Putamen (tissue), 1 donor: Measurements from ENCODE around the gene ADGRE2.
"Not testable (repeated sequence)": the region's sequence is repeated elsewhere in the genome, so short reads cannot be mapped to it uniquely, and the experiment has no call there.

ENCODE experiments used
- DNase-seq: peaks from one replicate; pipeline ENCODE4 v3.0.0-alpha.2; 2016; ENCODE audit warnings: low spot score

The ADGRE2 gene

DNA sequence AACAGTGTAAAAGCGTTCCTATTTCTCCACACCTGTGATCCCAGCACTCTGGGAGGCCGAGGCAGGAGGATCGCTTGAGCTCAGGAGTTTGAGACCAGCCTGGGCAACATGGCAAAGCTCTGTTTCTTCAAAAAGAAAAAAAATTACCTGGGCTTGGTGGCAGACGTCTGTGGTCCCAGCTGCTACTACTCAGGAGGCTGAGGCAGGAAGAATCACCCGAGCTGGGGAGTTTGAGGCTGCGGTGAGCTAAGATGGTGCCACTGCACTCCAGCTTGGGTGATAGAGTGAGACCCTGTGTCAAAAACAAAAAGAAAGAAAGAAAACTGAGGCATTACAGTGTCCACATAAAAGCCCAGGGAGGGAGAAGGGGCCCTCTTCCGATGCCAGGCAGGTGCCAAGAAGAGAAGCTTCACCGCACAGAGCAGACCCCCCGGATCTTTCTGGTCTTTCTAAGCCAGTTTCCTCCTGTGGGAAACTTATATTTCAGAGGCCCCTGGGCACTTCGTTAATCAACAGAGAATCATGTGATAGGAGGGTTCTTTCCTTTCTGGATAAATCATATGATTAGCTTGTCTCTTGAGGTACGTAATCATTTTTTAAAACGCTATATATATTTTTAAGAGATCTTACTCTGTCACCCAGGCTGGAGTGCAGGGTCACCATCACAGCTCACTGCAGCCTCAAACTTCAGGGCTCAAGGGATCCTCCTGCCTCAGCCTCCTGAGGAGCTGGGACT lies at the start of gene ADGRE2:
Gene ADGRE2 (minus strand): TSS at position 451 of the 736 bp plus-strand sequence. CDS start 1,804 bp downstream, outside the sequence.
- not testable (repeated sequence) for DNase-seq

DNA sequence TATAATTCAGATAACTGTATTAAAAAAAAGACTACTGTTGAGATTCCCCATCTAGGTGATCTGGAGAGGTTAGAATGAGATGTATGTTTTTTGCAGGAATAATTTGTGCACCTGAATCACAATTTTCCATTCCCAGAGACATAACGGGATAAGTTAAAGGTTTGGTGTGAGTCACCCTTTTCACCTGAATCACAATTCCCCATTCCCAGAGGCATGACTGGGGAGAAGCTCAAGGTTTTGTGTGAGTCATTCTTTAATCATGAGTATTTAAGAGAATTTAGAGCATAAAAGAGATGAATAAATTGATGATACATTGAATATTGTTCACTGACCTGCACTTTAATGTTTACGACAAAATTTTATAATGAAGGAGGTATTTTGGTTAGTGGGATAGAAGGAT lies 47.6 kb upstream of the ADGRE2 start:
- no peak for DNase-seq

DNA sequence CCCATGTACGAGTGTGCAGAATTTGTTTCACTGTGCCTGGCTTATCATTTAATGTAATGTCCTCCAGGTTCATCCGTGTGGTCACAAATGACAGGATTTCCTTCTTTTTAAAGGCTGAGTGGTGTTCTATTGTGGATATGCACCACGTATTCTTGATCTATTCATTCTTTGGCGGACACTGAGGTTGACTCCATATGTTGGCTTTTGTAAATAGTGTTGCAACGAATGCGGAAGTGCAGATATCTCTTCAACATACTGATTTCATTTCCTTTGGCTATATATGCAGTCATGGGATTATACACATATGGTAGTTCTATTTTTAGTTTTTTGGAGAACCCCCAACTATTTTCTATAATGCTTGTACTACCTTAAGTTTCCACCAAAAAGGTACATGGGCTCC lies 43.6 kb upstream of the ADGRE2 start:
- no peak for DNase-seq

DNA sequence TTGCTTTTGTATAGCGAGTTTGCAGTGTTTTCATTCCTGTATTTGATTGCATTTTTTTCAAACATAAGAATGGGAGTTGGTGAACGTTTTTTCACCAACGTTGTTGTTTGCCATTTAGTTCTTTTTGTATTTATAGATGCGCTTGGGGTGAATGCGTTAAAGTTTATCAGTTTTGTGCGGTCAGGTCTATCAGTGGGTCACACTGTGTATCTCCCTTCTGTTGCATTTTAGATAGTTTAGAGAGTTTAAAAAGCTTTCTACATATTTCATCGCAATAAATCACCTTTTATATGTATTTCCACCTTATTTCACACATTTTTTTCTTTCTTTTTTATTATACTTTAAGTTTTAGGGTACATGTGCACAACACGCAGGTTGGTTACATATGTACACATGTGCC lies 40.2 kb upstream of the ADGRE2 start:
- no peak for DNase-seq

DNA sequence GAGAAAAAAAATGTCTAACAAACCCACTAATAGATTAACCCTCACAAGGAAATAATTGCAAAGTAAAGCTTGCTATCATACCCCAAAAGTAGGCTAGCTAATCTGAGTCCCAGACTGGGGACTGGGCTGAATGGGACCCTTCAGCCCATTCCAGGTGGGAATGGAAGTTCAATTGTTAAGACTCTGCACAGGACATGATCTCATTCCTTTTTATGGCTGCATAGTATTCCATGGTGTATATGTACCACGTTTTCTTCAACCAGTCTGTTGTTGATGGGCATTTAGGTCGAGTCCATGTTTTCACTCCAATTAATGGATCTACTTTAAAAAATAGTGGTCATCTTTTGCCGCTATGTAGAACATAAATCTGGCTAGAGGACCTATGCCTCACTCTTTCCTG lies 38.7 kb upstream of the ADGRE2 start:
- DNase-seq: no peak

DNA sequence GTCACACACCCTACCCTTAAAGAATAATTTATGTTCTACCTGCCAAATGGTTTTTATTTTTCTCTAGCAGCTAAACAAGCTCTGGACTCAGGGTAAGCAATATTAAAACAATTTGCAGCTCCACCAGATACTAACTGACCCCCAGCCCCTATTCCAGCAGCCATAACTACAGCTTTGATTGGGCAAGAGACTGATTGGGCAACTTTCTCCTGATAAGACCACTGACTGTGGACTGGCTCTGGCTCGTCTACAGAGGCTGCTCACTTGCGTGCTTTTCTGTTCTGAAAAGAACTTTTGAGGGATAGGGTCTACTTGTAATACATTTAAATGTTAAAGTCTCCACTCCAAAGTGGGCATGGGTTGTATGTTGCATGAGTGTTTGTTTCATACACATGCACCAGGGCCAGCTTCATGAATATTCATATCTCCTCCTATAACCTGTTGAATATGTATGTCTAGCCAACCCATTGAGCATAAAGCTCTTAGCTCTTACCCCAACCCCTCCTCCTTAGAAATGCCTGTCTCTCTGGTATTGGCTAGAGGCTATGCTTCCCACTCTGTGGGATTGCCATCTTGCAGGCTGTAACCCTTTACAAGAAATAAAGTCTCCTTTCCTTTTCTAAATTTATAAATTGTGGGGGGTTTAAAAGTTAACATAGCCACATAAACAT lies 36.8 kb upstream of the ADGRE2 start:
- DNase-seq: no peak

DNA sequence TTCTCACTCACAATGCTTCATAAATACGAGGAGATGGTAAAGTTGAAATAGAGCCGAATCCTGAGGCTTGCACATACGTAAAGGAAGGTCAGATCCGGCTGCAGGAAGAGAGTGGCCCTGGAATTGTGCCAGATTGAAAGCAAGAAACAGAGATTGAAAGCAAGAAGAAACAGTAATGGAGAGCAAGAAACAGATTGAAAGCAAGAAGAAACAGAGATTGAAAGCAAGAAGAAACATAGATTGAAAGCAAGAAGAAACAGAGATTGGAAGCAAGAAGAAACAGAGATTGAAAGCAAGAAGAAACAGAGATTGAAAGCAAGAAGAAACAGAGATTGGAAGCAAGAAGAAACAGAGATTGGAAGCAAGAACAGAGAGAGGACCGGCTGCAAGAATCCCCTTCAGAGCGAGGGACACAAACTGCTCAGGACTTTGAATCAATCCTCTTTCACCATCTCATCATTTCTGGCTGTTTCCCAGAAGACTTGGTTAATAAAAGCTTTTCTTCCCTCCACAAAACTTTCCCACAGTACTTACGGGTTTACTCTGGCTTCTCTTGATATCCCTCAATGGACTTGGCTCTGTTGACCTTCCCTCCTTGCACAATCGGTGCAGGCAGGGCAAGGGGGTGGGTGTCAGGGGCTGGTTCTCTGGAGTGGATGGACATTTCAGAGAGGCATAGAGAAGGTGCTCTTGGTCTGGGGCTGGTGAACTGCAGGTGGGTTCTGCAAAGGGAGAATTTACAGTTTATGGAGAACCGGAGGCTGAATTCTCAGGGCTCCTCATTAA lies 31.1 kb upstream of the ADGRE2 start:
- DNase-seq: no peak

DNA sequence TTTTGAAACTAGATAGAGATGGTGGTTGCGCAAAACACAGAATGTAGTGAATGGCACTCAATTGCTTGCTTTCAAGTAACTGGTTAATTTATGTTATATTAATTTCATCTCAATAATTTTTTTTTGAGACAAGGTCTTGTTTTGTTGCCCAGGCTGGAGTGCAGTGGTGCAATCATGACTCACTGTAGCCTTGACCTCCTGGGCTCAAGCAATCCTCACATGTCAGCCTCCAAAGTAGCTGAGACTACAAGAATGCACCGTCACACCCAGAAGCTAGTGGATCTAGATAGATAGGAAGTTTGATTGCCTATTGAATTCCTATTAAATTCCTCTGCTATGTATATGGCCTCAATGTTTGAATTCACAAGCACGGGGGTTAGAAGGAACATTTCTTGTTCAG lies 26.4 kb upstream of the ADGRE2 start:
- DNase-seq: no peak

DNA sequence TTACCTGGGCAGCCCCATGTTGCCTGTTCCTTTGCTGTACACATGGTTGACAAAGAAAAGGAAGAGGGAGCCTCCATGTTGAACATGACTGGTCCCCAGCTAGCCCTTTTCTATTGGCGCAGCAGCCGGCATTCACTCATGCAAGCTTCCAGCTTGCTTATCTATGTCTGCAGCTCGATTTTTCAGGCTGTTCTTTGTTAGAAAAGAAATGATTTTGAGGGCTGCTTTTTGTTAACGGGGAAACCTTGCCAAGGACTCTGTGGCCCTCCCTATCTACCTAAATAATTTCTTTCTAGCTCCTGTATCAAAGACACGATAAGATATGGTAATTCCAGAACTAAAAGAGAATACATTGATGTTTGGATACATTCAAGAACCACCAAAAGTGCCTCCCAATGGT lies 20.4 kb upstream of the ADGRE2 start:
- DNase-seq: no peak

DNA sequence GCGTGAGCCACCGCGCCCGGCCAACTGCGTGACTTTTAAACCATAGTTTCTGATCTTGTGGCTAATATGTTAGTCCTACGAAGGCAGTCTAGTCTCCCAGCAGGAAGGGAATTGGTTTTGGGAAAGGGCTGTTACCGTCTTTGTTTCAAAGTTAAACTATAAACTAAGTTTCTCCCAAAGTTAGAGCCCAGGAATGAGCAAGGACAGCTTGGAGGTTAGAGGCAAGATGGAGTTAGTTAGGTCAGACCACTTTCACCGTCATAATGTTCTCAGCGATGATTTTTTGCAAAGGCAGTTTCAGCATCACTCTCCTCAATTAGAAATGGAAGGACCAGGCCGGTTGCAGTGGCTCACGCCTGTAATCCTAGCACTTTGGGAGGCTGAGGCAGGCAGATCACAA lies 17.7 kb upstream of the ADGRE2 start:
- DNase-seq: no peak

DNA sequence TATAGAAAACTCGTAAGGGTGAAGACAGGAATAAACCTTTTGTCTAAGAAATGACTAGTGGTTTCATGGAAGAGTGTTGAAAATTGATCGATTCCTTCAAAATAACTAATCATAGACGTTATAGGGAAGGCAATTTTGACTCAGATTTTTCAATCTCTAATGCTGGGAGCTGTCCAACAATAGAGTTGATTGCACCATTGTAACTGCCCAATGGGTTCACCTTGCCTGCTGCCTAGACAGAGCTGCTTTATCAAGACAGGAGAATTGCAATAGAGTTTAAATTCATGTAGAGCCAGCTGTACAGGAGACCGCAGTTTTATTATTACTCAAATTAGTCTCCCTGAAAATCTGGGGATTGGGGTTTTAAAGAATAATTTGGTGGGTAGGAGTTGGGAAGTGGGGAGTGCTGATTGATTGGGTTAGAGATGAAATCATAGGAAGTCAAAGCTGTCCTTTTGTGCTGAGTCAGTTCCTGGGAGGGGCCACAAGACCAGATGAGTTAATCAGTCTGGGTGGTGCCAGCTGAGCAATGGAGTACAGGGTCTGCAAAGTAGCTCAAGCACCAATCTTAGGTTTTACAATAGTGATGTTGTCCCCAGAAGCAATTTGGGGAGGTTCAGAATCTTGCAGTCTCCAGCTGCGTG lies 16.8 kb upstream of the ADGRE2 start:
- DNase-seq: no peak

DNA sequence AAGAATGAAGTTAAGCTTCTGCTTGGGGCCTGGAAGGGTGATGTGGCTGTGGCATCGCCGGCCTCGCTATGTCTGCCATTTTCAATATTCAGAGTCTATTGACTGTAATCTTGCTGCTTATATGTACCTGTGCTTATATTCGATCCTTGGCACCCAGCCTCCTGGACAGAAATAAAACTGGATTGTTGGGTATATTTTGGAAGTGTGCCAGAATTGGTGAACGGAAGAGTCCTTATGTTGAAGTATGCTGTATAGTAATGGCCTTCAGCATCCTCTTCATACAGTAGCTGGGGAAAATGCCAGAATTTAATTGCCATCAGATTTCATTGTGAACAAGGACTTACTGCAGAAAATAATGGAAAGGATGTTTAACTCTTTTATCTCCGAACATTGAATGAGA lies 13.9 kb upstream of the ADGRE2 start:
- not testable (repeated sequence) for DNase-seq

DNA sequence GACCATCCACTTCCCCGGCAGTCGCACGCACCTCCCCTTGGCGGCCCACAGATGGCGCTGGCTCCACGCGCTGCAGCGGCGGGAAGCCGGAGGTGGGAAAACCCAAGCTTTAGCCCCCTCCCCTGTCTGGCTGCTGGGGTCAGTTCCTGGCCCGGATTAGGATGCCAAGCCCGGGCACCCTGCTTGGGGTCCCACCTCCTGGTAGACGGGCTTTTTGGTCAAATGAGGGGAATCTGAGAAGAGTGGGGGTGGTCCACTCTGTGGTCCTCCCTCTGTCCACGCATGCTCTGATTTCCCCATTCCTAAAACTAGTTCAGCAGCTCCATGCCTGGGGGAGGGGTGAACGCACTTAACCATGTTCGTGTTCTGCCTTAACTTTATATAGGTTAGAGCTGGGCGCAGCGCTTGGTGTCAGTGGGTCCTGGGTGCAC lies 8.1 kb upstream of the ADGRE2 start:
- no peak for DNase-seq

DNA sequence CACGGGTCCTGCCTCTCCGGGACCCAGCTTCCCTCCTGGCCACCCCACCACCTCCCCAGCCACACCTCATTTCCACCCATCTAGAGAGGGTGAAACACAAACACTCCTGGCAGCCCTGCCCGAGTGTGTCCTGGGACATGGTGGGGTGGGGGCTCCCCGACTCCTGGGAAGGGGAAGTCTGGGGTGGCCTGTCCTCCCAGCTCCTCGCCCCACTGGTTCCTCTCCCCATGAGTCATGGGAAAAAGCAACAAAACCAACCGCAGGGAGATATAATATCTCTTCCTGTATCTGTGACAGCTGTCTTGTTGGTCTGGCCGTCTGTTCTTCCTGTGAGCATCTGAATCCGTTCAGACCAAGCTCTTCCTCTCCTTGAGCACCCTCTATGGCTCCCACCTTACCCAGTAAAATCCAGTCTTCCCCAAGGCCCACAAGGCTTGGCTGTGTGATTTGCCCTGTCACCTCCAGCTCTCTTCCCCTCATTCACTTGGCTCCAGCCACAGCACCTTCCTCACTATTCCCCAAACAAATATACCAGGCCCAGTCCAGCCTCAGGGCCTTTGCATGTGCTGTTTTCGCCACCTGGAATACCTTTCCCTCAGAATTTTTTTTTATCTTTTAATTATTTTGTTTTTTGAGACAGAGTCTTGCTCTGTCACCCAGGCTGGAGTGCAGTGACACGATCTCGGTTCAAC lies 6.9 kb upstream of the ADGRE2 start:
- peak; percentile 11 for DNase-seq

DNA sequence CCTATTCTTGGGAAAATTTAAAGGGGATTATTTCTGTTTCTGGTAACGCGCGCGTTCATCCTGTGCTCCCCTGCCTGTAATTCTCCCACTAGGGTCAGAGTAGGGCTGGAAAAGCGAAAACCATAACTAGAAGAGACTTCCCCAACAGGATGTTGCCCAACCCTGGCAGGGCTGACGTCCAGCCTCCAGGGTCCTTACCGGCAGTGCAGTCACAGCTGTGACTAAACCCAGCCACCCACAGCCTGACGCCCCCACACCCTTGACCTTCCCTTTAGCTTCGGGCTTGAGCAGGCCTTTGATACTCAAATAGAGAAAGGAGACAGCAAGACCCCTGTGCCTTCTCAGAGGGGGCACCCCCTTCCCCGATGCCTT lies 6.4 kb upstream of the ADGRE2 start:
- DNase-seq: peak; percentile 15

DNA sequence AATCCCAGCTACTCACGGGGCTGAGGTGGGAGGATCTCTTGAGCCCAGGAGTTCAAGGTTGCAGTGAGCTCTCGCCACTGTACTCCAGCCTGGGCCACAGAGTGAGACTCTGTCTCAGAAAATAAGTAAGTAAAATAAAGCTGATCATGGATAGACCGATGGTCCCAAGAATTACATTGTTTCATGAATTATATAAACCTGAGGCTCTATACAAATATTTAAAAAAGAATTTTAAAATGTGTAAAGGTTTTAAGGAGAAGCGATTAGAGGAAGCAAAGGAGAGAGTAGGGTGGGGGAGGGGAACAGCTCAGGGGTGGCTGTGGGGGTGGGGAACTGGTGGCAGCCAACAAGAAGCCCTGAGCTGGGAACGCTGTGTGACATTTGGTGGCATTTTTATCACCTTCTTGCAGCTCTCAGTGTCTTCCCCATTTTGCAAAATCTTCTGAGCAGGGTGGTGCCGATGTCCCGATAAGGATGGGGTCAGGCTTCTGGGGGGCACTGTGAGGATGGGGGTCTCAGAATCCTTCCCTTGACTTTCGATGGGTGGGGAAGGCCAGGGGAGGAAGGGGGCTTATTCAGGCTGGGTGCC lies 5.1 kb upstream of the ADGRE2 start:
- DNase-seq: not testable (repeated sequence)

DNA sequence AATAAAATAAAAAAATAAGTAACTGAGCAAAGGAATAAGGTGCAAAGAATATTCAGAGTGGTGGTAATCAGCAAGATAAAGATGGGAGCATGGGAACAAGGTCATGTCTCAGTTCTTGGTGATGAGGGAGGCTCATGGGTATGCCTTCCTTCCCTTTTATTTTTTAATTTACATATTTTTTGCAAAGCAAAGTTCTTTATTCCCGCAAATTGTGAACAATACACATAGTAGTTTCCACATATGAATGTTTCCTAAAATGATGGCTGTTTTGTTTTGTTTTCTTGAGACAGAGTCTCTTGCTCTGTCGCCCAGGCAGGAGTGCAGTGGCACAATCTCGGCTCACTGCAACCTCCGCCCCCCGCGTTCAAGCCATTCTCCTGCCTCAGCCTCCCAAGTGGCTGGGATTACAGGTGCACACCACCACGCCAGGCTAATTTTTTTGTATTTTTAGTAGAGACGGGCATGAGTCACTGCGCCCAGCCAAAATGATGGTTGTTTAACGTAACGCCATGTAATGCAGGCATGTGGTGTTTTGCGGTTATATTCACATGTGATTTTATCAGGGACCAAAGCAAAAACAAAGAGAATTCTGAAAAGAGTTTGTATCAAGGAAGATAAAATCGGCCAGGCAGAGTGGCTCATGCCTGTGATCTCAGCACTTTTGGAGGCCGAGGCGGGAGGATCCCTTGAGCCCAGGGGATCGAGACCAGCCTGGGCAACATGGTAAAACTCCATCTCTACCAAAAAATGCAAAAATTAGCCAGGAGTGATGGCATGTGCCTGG lies 4.5 kb upstream of the ADGRE2 start:
- no peak for DNase-seq

DNA sequence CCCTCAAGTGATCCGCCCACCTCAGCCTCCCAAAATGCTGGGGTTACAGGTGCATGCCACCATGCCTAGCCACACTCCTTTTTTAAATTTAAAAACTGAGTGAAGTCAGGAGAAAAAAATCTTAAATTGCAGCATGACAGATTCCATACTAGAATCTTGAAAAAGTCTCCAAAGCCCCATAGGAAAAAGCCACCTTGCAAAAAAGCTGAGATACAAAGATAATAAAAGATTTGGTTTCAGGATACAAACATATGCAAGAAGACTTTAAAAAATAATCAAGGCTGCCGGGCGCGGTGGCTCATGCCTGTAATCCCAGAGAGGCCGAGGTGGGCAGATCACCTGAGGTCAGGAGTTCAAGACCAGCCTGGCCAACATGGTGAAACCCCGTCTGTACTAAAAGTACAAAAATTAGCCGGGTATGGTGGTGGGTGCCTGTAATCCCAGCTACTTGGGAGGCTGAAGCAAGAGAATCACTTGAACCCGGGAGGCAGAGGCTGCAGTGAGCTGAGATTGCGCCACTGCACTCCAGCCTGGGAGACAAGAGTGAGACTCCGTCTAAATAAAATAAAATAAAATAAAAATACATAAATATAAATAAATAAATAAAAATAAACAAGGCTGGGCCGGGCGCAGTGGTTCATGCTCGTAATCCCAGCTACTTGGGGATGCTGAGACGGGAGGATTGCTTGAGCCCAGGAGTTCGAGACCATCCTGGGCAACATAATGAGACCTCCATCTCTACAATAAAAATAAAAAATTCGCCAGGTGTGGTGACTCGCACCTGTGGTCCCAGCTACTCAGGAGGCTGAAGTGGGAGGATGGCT lies 3.6 kb upstream of the ADGRE2 start:
- not testable (repeated sequence) for DNase-seq

DNA sequence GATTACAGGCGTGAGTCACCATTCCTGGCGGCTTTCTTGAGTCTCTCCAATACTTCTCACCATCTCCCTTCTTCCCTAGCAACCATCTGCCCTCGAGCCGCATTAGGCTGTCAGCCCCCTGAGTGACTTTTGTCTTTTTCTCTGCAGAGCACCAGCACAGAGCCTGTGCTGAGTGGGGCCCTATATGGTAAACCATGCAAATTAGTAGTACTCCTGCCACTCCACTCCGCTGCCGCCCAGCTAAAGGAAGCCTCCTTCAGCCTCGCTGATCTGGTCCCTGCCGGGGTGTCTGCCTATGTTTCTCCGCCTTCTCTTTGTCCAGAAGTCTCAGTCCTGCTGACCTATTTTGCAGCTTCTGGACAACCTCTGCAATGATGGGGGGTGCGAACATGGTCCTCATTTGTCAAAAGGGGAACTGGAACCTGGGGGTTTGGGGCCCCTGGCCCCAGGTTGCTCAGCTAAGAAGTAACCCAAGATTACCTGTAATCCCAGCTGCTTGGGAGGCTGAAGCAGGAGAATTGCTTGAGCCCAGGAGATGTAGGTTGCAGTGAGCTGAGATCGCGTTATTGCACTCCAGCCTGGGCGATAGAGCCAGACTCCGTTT lies 2.4 kb upstream of the ADGRE2 start:
- DNase-seq: not testable (repeated sequence)
